H9 (cell line): ENCODE data around the gene SLC35B2. TPM values are rescaled to one million over a fixed set of nuclear protein-coding genes. Genes with fewer than 3 reads are reported as not detected.

Experiments used
- DNase-seq: peaks from one replicate; pipeline ENCODE4 v3.0.0-alpha.2; 2017
- H2AFZ ChIP-seq: one replicate; pipeline ENCODE4 v1.6.1; 2013; ENCODE audit warnings: mild to moderate bottlenecking, low read length, control low read depth, moderate library complexity
- H2AK5ac ChIP-seq: 2 replicates; pipeline ENCODE4 v1.6.1; 2013; ENCODE audit warnings: low read length, control low read depth, mixed read lengths; ENCODE audit not compliant: insufficient read length
- H2BK120ac ChIP-seq: one replicate; pipeline ENCODE4 v1.6.1; 2013; ENCODE audit warnings: low read depth, mild to moderate bottlenecking, low read length, control low read depth, inconsistent platforms; ENCODE audit not compliant: poor library complexity, severe bottlenecking
- H2BK12ac ChIP-seq: 2 replicates; pipeline ENCODE4 v1.6.1; 2013; ENCODE audit warnings: low read length, control low read depth, mixed read lengths, low read depth; ENCODE audit not compliant: insufficient read length
- H2BK15ac ChIP-seq: 2 replicates; pipeline ENCODE4 v1.6.1; 2013; ENCODE audit warnings: low read depth, low read length, control low read depth
- H2BK20ac ChIP-seq: one replicate; pipeline ENCODE4 v1.6.1; 2013; ENCODE audit warnings: low read depth, mild to moderate bottlenecking, low read length, control low read depth, inconsistent platforms; ENCODE audit not compliant: poor library complexity, severe bottlenecking
- H2BK5ac ChIP-seq: 2 replicates; pipeline ENCODE4 v1.6.1; 2013; ENCODE audit warnings: low read length, control low read depth, mixed read lengths; ENCODE audit not compliant: insufficient read length
- H3K14ac ChIP-seq: 2 replicates; pipeline ENCODE4 v1.6.1; 2013; ENCODE audit warnings: low read length, control low read depth; ENCODE audit not compliant: insufficient read depth
- H3K18ac ChIP-seq: 2 replicates; pipeline ENCODE4 v1.6.1; 2013; ENCODE audit warnings: low read depth, mild to moderate bottlenecking, mixed read lengths, low read length, control low read depth; ENCODE audit not compliant: insufficient read length
- H3K23ac ChIP-seq: 2 replicates; pipeline ENCODE4 v1.6.1; 2013; ENCODE audit warnings: low read length, control low read depth, mixed read lengths, low read depth; ENCODE audit not compliant: insufficient read length
- H3K23me2 ChIP-seq: 2 replicates; pipeline ENCODE4 v1.6.1; 2013; ENCODE audit warnings: low read depth, mild to moderate bottlenecking, mixed read lengths, low read length, control low read depth; ENCODE audit not compliant: insufficient read length, poor library complexity, severe bottlenecking
- H3K27ac ChIP-seq: 2 replicates; pipeline ENCODE4 v1.5.1; 2013; ENCODE audit warnings: low read length, control low read depth, mixed read lengths, low read depth; ENCODE audit not compliant: insufficient read length
- H3K27me3 ChIP-seq: 2 replicates; pipeline ENCODE4 v1.6.1; 2013; ENCODE audit warnings: low read length, control low read depth, inconsistent platforms; ENCODE audit not compliant: insufficient read depth
- H3K4ac ChIP-seq: 2 replicates; pipeline ENCODE4 v1.6.1; 2013; ENCODE audit warnings: low read depth, mild to moderate bottlenecking, control low read depth, inconsistent platforms, low read length, moderate library complexity
- H3K4me1 ChIP-seq: 2 replicates; pipeline ENCODE4 v1.6.1; 2013; ENCODE audit warnings: low read length, control low read depth, inconsistent platforms; ENCODE audit not compliant: insufficient read depth
- H3K4me2 ChIP-seq: 2 replicates; pipeline ENCODE4 v1.6.1; 2013; ENCODE audit warnings: low read length, control low read depth, mixed read lengths; ENCODE audit not compliant: insufficient read length, insufficient read depth
- H3K56ac ChIP-seq: 2 replicates; pipeline ENCODE4 v1.6.1; 2013; ENCODE audit warnings: low read depth, mild to moderate bottlenecking, mixed read lengths, low read length, control low read depth; ENCODE audit not compliant: insufficient read length
- H3K79me1 ChIP-seq: 2 replicates; pipeline ENCODE4 v1.6.1; 2013; ENCODE audit warnings: low read depth, mild to moderate bottlenecking, moderate library complexity, low read length, control low read depth, inconsistent platforms; ENCODE audit not compliant: insufficient read depth, poor library complexity, severe bottlenecking
- H3K79me2 ChIP-seq: 2 replicates; pipeline ENCODE4 v1.6.1; 2013; ENCODE audit warnings: low read length, control low read depth, inconsistent platforms; ENCODE audit not compliant: insufficient read depth
- H3K9ac ChIP-seq: 2 replicates; pipeline ENCODE4 v1.6.1; 2013; ENCODE audit warnings: low read length, control low read depth, mixed read lengths; ENCODE audit not compliant: insufficient read length; ENCODE audit errors: extremely low read depth
- H3K9me3 ChIP-seq: one replicate; pipeline ENCODE4 v1.6.1; 2013; ENCODE audit warnings: low read depth, low read length, inconsistent platforms; ENCODE audit not compliant: control insufficient read depth
- H3T11ph ChIP-seq: one replicate; pipeline ENCODE4 v1.6.1; 2013; ENCODE audit warnings: mild to moderate bottlenecking, low read length, control low read depth, inconsistent platforms
- H4K20me1 ChIP-seq: one replicate; pipeline ENCODE4 v1.6.1; 2013; ENCODE audit not compliant: control insufficient read depth, insufficient read length, insufficient read depth
- H4K5ac ChIP-seq: 2 replicates; pipeline ENCODE4 v1.6.1; 2013; ENCODE audit warnings: low read depth, mild to moderate bottlenecking, mixed read lengths, low read length, control low read depth; ENCODE audit not compliant: insufficient read length
- H4K8ac ChIP-seq: replicated peaks from 2 replicates; pipeline ENCODE4 v1.6.1; 2013; ENCODE audit warnings: low read length, control low read depth, mixed read lengths, low read depth; ENCODE audit not compliant: insufficient read length
- H4K91ac ChIP-seq: 2 replicates; pipeline ENCODE4 v1.6.1; 2013; ENCODE audit warnings: low read depth, mild to moderate bottlenecking, moderate library complexity, mixed read lengths, low read length, control low read depth; ENCODE audit not compliant: insufficient read length
- H3K27ac Mint-ChIP-seq, 3 experiments: 2 replicates in 2 of 3; 3 replicates in 1 of 3; pipeline ENCODE4 v1.8.0; 2020 to 2021; ENCODE audit warnings: mixed read lengths in 3 of 3, mild to moderate bottlenecking in 1 of 3, moderate library complexity in 1 of 3
- H3K27me3 Mint-ChIP-seq: 2 replicates; pipeline ENCODE4 v1.8.0; 2021; ENCODE audit warnings: low read depth, mild to moderate bottlenecking, moderate library complexity, mixed read lengths
- H3K36me3 Mint-ChIP-seq, 3 experiments: 2 replicates in 2 of 3; 3 replicates in 1 of 3; pipeline ENCODE4 v1.8.0; 2020 to 2021; ENCODE audit warnings: low read depth in 3 of 3, mixed read lengths in 3 of 3; ENCODE audit not compliant: insufficient read depth in 1 of 3
- H3K4me1 Mint-ChIP-seq, 2 experiments: 2 replicates each; pipeline ENCODE4 v1.8.0; 2020; ENCODE audit warnings: mixed read lengths in 2 of 2
- H3K4me3 Mint-ChIP-seq, 2 experiments: 2 replicates in 1 of 2; 3 replicates in 1 of 2; pipeline ENCODE4 v1.8.0; 2020 to 2021; ENCODE audit warnings: mild to moderate bottlenecking in 2 of 2, mixed read lengths in 2 of 2, moderate library complexity in 1 of 2
- H3K9me3 Mint-ChIP-seq, 2 experiments: 2 replicates in 1 of 2; 3 replicates in 1 of 2; pipeline ENCODE4 v1.8.0; 2020; ENCODE audit warnings: mild to moderate bottlenecking in 2 of 2, mixed read lengths in 2 of 2, moderate library complexity in 1 of 2
- WGBS: extraction: QIAGEN DNeasy Blood & Tissue Kit; methylation state at CpG from one replicate; pipeline ENCODE4 v1.1.7; 2013; ENCODE audit warnings: missing lambda C conversion rate, low lambda C conversion rate, mixed read lengths; ENCODE audit not compliant: insufficient read length; ENCODE audit errors: extremely low coverage; 5-methylcytosine and 5-hydroxymethylcytosine counted together
- total RNA-seq: library from RNA; stranded (reverse); gene quantifications from 2 replicates; pipeline ENCODE4 v1.2.1, GENCODE V29; 2021
- TF ChIP-seq, protein P1 (sequence below): fragments of 200-600 bp; sonication (generic); conservative IDR thresholded peaks from 3 replicates; pipeline ENCODE4 v1.8.0; 2021; ENCODE audit warnings: antibody characterized with exemption, mild to moderate bottlenecking

The SLC35B2 gene
- total RNA-seq, 1 experiment from 2014 or later: 34.5 TPM

DNA sequence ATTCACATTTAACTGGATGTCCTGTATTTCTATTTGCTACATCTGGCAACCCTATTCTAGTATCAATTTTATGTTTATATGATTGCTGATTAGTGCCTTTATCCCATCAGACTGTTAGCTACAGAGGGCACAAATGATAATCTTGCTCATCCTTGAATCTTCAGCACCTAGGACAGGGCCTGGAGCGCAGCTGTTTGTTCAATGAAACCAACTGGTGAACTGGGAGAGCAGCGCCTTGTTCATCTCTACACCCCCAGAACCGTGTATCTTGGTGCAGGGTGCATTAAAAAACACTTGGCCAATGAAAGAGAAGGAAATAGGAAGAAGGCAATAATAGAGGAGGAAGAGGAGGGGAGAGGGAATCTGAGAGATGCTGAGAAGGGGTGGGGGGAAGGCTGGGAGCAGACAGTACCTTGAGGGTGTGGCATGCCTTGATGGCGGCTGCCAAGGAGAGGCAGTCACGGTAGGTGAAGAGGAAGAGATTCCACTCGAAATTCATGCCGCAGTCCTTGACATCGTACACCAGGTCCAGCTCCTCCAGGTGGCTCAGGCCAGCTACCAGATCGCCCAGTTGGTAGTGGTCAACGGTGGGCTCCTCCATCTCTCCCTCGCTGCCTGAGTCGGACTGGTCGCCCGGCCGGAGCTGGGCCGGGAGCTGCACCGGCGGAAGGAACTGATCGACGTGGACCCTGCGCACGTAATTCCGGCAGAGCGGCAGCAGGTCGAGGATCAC, 28.4 kb upstream of the SLC35B2 start:
- no peaks in the 10 kb centered on the region; the same call in 1 of the 2 replicates for H3K27me3 ChIP-seq
- H3K18ac ChIP-seq: no peak overlapping the region
- H3K79me2 ChIP-seq: no peaks in the 10 kb centered on the region
- H2BK120ac ChIP-seq: no peak overlapping the region
- no peak overlapping the region for H3K4me2 ChIP-seq
- no peak overlapping the region for H3K14ac ChIP-seq
- no peak overlapping the region for H3K9ac ChIP-seq
- Mint-ChIP-seq H3K36me3 (no peaks in the 10 kb centered on the region), H3K27me3 (peaks cover 81% of the 10 kb centered on the region), H3K27ac (no peak overlapping the region), H3K4me3 (no peak overlapping the region), H3K9me3 (no peaks in the 10 kb centered on the region), H3K4me1 (peaks cover 6 to 8% of the 10 kb centered on the region in 2 experiments; a peak in 3 of 4 replicates)
- no peaks in the 10 kb centered on the region for H3K4me1 ChIP-seq
- H4K8ac ChIP-seq: no peak overlapping the region
- no peak overlapping the region for H2BK15ac ChIP-seq
- no peak overlapping the region for H4K91ac ChIP-seq
- no peak overlapping the region for H3K27ac ChIP-seq
- no peak overlapping the region for H3K56ac ChIP-seq
- H3K9me3 ChIP-seq: no peaks in the 10 kb centered on the region
- H2AFZ ChIP-seq: no peak overlapping the region
- no peaks in the 10 kb centered on the region for H4K20me1 ChIP-seq
- no peak overlapping the region for H2BK5ac ChIP-seq
- H3T11ph ChIP-seq: no peak overlapping the region
- H3K79me1 ChIP-seq: no peaks in the 10 kb centered on the region
- H2AK5ac ChIP-seq: no peak overlapping the region
- DNase-seq: no peak
- H3K4ac ChIP-seq: no peak overlapping the region
- no peak overlapping the region for H2BK20ac ChIP-seq
- no CpG with 5 or more reads among the region's 25 CpGs for WGBS
- TF ChIP-seq, protein P1, sequence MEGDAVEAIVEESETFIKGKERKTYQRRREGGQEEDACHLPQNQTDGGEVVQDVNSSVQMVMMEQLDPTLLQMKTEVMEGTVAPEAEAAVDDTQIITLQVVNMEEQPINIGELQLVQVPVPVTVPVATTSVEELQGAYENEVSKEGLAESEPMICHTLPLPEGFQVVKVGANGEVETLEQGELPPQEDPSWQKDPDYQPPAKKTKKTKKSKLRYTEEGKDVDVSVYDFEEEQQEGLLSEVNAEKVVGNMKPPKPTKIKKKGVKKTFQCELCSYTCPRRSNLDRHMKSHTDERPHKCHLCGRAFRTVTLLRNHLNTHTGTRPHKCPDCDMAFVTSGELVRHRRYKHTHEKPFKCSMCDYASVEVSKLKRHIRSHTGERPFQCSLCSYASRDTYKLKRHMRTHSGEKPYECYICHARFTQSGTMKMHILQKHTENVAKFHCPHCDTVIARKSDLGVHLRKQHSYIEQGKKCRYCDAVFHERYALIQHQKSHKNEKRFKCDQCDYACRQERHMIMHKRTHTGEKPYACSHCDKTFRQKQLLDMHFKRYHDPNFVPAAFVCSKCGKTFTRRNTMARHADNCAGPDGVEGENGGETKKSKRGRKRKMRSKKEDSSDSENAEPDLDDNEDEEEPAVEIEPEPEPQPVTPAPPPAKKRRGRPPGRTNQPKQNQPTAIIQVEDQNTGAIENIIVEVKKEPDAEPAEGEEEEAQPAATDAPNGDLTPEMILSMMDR: no peak
- H3K23me2 ChIP-seq: no peaks in the 10 kb centered on the region
- no peak overlapping the region for H3K23ac ChIP-seq
- H4K5ac ChIP-seq: no peak overlapping the region
- H2BK12ac ChIP-seq: no peak overlapping the region
